ENCODE data around the gene ISLR2. TPM values are rescaled to one million over a fixed set of nuclear protein-coding genes. Genes with fewer than 3 reads are reported as not detected.

Gene ISLR2
- total RNA-seq, 2 donors from 2014 or later: not detected

- peaks cover 79% of the 10 kb centered on the region for H3K27me3 Mint-ChIP-seq
- peaks cover 3% of the 10 kb centered on the region for H3K4me1 Mint-ChIP-seq
- DNase-seq (no peak), ATAC-seq (no peak)
- H3K36me3 Mint-ChIP-seq (ENCODE audit: low read depth): no peaks in the 10 kb centered on the region
- no peak overlapping the region for H3K27ac Mint-ChIP-seq
- no peaks in the 10 kb centered on the region for H3K9me3 ChIP-seq (ENCODE audit: control insufficient read depth, low read length, poor library complexity, severe bottlenecking)
- no peak overlapping the region for H3K4me3 Mint-ChIP-seq
Measured at GRCh38 chr15:74122403-74123130, 7.8 kb upstream of the ISLR2 start.

GRCh38 chr15:74123131-74123429, 7.3 kb upstream of the ISLR2 start:
- Mint-ChIP-seq H3K4me3 (no peak overlapping the region), H3K36me3 (ENCODE audit: low read depth) (no peaks in the 10 kb centered on the region), H3K27me3 (peaks cover 75% of the 10 kb centered on the region), H3K27ac (no peak overlapping the region), H3K4me1 (peaks cover 6% of the 10 kb centered on the region)
- no peaks in the 10 kb centered on the region for H3K9me3 ChIP-seq (ENCODE audit: control insufficient read depth, low read length, poor library complexity, severe bottlenecking)
- no peak for ATAC-seq
- no peak for DNase-seq

- Mint-ChIP-seq H3K4me3 (no peak overlapping the region), H3K27me3 (peaks cover 80% of the 10 kb centered on the region), H3K4me1 (peaks cover 6% of the 10 kb centered on the region), H3K36me3 (ENCODE audit: low read depth) (no peaks in the 10 kb centered on the region), H3K27ac (no peak overlapping the region)
- DNase-seq (no peak), ATAC-seq (no peak)
- no peaks in the 10 kb centered on the region for H3K9me3 ChIP-seq (ENCODE audit: control insufficient read depth, low read length, poor library complexity, severe bottlenecking)
Measured at GRCh38 chr15:74123658-74124057, 6.7 kb upstream of the ISLR2 start.

DNA sequence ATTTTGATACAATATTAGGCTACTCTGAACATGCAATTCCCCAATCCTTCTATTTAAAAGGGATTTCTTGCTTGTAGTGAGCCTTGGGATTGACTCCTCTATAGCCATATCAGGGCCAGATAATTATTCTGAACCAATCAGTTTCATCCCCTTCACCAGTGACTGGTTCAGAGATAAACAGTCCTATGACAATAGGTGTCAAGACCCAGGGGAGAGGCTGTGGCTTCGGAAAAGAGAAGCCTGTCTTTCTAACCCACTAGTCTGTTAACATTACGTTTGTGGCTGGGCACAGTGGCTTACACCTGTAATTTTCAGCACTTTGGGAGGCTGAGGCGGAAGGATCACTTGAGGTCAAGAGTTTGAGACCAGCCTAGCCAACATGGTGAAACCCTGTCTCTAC, 6.2 kb upstream of the ISLR2 start:
- Mint-ChIP-seq H3K27me3 (peaks cover 85% of the 10 kb centered on the region), H3K27ac (no peak overlapping the region), H3K36me3 (ENCODE audit: low read depth) (no peaks in the 10 kb centered on the region), H3K4me1 (peaks cover 6% of the 10 kb centered on the region), H3K4me3 (no peak overlapping the region)
- no peak for ATAC-seq
- no peak for DNase-seq
- no peaks in the 10 kb centered on the region for H3K9me3 ChIP-seq (ENCODE audit: control insufficient read depth, low read length, poor library complexity, severe bottlenecking)

DNA sequence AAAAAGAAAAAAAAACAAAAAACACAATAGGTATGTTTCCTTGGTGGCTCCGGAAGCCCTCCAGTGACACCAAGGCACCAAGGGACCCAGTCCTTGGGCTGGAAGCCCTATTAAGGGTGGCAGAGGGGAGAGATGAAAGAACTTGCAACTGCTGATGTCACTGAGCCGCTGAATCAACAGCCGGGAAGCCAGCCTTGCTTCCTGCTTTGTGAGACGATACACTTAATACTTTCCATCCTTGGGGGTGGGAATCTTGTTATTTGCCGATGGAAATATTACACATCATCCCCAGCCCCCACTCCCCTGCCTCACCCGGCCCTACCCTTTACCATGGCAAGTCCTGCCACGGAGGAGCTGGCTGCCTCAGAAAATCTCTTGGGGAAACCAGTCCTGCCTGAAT, 5.6 kb upstream of the ISLR2 start:
- H3K9me3 ChIP-seq (ENCODE audit: control insufficient read depth, low read length, poor library complexity, severe bottlenecking): no peaks in the 10 kb centered on the region
- ATAC-seq (no peak), DNase-seq (no peak)
- peaks cover 90% of the 10 kb centered on the region for H3K27me3 Mint-ChIP-seq
- peaks cover 2% of the 10 kb centered on the region for H3K36me3 Mint-ChIP-seq (ENCODE audit: low read depth)
- no peak overlapping the region for H3K4me3 Mint-ChIP-seq
- no peak overlapping the region for H3K27ac Mint-ChIP-seq
- H3K4me1 Mint-ChIP-seq: peaks cover 10% of the 10 kb centered on the region

DNA sequence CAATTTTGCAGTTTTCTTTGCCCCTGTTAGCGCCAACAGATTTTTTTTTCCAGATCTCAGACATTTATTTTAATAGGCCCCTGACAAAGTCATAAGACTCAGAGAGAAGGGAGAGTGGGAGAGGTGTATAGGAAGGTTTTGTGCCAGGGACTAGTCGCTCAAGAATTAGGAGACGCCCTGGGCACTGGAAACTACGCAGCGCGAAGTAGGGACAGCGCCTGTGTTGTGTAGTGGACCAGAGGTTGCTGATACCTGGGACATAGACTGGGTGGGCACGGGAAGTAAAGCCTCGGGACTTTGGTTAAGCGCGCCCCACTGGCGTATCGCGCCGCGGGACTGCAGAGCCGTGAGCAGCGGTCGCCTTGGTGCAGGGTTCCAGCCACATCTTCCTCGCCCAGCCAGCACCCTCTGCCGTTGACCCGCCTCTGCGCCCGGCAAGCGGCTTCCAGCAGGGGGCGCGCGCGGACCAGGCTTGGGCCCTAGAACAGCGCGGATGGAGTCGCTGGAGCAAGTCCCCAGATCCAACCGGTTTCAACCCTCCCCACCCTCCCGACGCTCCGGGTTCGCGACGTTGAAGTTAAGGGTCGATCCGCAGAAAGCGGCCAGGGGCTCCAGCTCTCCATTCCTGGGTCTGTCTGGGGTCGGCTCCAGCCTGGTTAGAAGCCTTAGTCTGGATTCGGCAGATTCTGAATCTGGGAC, 3.0 kb upstream of the ISLR2 start:
- peaks cover 90% of the 10 kb centered on the region for H3K27me3 Mint-ChIP-seq
- ATAC-seq: peak; percentile 90
- peak overlapping the region; percentile 78 for H3K4me3 Mint-ChIP-seq
- no peak overlapping the region for H3K27ac Mint-ChIP-seq
- no peaks in the 10 kb centered on the region for H3K9me3 ChIP-seq (ENCODE audit: control insufficient read depth, low read length, poor library complexity, severe bottlenecking)
- H3K4me1 Mint-ChIP-seq: peaks cover 21% of the 10 kb centered on the region
- H3K36me3 Mint-ChIP-seq (ENCODE audit: low read depth): peaks cover 9% of the 10 kb centered on the region
- peak; percentile 61 to 88 (median 75) for DNase-seq

DNA sequence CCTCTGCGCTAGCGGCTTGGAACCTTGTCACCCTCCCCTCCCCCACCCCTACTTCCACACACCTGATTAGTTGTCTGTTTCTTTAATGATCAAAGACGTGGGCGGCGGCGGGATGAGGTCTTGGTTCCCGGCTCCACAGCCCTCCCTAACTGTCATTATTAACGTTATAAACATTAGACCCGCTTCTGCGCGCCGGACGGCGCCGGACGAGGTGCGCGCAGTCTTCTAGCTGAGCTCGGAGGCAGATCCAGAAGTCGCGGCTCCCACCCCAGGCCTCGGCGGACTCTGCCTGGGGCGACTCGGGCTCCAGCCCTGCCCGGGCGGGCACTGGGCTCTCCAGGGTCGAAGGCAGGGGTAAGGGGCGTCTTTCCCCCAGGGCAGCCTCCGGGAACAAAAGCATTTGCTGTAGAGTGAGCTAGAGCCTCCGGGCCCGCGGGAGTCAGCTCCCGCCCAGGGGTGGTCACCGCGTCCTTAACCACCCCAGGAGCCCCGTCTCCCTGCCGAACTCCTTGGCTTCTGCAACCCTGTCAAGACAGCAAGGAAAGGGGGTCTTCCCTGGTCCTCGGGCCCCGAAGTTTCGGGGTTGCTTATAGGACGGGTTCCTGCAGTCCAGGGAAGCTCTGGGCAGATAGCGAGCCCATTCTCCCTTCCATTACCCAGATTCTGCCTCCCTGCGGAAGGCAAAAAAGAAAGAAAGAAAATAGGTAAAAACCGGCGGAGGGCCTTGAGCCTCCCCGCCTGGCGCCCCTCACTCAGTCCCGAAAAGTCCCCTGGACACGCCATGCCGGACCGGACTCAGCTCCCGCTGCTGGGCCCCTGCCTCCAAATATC, 2.2 kb upstream of the ISLR2 start:
- Mint-ChIP-seq H3K27ac (peak overlapping the region; percentile 66), H3K4me1 (peaks cover 18% of the 10 kb centered on the region)

DNA sequence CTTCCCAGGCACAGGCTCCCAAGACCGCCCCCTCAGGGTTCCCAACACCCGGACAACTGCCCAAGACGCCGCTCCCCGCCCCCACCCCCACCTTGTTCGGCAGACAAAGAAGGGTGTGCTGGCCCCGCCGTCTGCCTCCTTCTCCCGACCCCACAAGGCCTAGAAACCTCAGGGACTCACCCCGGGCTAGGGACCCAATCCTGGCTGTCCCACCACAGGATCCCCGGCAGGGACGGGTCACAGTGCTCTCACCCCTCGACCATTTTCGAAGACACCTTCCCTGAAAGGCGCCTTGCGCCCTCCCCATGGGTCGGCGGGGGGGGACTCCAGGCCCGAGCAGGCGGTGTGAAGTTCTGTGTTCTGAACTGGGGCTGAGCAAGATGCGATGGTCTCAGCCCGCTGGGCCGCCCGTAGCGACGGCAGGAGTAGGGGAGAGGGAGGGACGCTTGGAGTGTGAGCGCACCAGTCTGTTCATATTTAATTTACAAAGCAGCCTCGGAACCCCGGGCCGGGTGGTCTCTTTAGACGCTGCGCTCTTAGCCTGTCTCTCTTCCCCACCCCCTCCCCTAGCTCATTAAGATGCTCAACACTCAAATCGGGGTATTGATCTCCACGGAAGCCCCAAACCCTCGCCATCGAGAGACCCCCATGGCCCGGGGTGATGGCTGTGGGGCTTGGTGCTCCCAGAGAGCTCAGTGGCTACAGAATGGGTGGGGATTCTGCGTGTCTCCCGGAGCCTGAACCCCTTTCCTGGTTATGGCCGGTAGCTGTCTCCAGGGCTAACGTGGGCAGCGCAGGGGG, 1.4 kb upstream of the ISLR2 start:
- Mint-ChIP-seq H3K27ac (peak overlapping the region; percentile 66), H3K36me3 (ENCODE audit: low read depth) (peaks cover 9% of the 10 kb centered on the region), H3K4me1 (peaks cover 18% of the 10 kb centered on the region), H3K27me3 (peaks cover 90% of the 10 kb centered on the region), H3K4me3 (peak overlapping the region; percentile 78)
- ATAC-seq: no peak
- no peak for DNase-seq
- H3K9me3 ChIP-seq (ENCODE audit: control insufficient read depth, low read length, poor library complexity, severe bottlenecking): no peaks in the 10 kb centered on the region

More for the DNA sequence above, 2.2 kb upstream of the ISLR2 start:
- no peak for DNase-seq
- peak overlapping the region; percentile 78 for H3K4me3 Mint-ChIP-seq
- H3K27me3 Mint-ChIP-seq: peaks cover 90% of the 10 kb centered on the region
- H3K36me3 Mint-ChIP-seq (ENCODE audit: low read depth): peaks cover 9% of the 10 kb centered on the region
- H3K9me3 ChIP-seq (ENCODE audit: control insufficient read depth, low read length, poor library complexity, severe bottlenecking): no peaks in the 10 kb centered on the region
- peak; percentile 27 for ATAC-seq

- no peak for ATAC-seq
- Mint-ChIP-seq H3K4me3 (no peak overlapping the region), H3K27me3 (peaks cover 88% of the 10 kb centered on the region), H3K27ac (no peak overlapping the region), H3K4me1 (peaks cover 20% of the 10 kb centered on the region), H3K36me3 (ENCODE audit: low read depth) (peaks cover 9% of the 10 kb centered on the region)
- H3K9me3 ChIP-seq (ENCODE audit: control insufficient read depth, low read length, poor library complexity, severe bottlenecking): no peaks in the 10 kb centered on the region
- DNase-seq: no peak
Measured at GRCh38 chr15:74129586-74130154, 716 bp upstream of the ISLR2 start.

DNA sequence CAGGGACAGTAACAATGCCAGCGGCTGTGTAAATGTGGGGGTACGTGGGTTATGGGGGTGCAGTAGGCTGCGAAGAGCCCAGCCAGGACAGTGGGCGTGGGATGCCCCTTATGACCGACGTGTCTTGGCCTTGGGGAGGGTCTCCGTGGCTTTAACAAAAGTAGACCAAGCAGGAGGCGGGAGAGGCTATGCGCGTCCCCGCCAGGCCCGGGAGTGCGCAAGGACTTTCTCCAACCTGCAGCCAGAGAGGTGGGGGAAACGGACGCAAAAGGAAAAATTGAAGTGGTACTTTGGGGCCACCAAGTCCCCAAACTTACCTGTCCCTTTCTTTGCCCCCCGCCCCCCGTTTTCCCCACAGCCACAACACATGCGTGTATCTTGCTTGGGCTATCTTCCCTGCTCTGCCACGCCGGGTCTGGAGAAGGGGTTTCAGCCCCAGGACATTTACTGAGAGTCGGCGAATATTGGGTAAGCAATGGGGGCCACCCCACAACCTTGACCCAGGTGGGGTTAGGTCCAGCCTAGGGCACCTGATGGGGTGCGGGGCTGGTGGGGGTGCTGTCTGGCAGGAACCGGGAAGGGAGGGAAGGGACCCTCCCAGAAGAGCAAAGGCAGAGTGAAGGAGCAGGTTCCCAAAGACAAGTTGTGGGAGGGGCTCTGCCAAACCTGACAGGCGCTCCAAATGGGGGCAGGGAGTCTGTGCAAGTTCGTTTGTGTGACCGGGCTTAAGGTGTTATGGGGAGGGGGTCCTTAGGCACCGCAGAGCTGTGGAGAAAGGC, 652 bp downstream of the ISLR2 start:
- H3K9me3 ChIP-seq (ENCODE audit: control insufficient read depth, low read length, poor library complexity, severe bottlenecking): no peaks in the 10 kb centered on the region
- Mint-ChIP-seq H3K27me3 (peaks cover 86% of the 10 kb centered on the region), H3K4me3 (peak overlapping the region; percentile 25), H3K36me3 (ENCODE audit: low read depth) (peaks cover 9% of the 10 kb centered on the region), H3K27ac (peak overlapping the region; percentile 75), H3K4me1 (peaks cover 22% of the 10 kb centered on the region)
- DNase-seq (no peak), ATAC-seq (no peak)

DNA sequence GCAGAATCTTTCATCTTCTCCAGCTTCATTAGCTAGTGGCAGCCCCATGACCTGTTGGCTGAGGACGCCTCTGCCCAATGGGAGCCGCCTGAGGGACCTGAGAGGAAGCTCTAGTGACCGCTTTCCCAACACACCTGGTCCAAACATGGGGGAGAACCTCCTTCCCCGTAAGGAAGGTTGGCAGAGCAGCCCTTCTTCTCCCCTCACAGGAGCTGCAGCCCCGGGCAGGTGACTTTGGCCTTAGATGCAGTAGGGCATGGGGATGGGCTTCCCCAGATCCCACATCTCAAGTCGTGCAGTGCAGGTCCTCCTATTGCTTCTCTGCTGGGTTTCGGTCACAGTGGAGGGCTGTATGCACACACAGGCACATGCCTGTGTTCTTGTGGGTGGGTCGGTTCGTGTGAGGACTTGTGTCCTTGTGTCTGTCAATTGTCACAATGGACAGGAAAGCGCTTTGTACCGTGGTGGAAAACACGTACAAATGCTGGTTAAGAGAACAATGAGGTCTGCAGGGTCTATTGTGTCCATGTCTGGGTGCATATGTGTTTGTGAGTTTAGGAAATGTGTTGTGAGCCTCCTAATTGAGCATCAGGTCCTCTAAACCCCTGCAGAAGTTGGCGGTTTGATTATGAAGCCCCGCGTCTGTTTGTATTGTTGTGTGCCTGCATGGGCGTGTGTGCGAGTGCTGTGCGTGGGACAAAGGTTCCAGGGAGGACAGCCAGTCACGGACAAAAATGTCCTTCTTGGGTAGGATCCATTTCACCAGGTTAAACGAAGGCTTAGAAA, 1.4 kb downstream of the ISLR2 start:
- H3K4me3 Mint-ChIP-seq: peak overlapping the region; percentile 84
- peaks cover 25% of the 10 kb centered on the region for H3K4me1 Mint-ChIP-seq
- H3K27me3 Mint-ChIP-seq: peaks cover 86% of the 10 kb centered on the region
- ATAC-seq (no peak), DNase-seq (no peak)
- no peaks in the 10 kb centered on the region for H3K9me3 ChIP-seq (ENCODE audit: control insufficient read depth, low read length, poor library complexity, severe bottlenecking)
- H3K27ac Mint-ChIP-seq: peak overlapping the region; percentile 75
- peaks cover 10% of the 10 kb centered on the region for H3K36me3 Mint-ChIP-seq (ENCODE audit: low read depth)

Measured in T-helper 17 cell (primary cell).